Left forelimb (tissue), 1 donor: ENCODE results near the gene MRPL14.
A peak's percentile ranks its signal among the peaks of the same experiment; 100 is the strongest.
"Not testable (repeated sequence)": the region's sequence is repeated elsewhere in the genome, so short reads cannot be mapped to it uniquely, and the experiment has no call there.

ENCODE experiments used
- DNase-seq: peaks from one replicate; pipeline ENCODE4 v3.0.0-alpha.2; 2018; ENCODE audit warnings: low spot score

Gene MRPL14

GRCh38 chr6:44149369-44150012 is 22.2 kb upstream of the MRPL14 start:
- DNase-seq, result no peak

- DNase-seq, result no peak
Measured at GRCh38 chr6:44148306-44148705, 21.1 kb upstream of the MRPL14 start.

DNA sequence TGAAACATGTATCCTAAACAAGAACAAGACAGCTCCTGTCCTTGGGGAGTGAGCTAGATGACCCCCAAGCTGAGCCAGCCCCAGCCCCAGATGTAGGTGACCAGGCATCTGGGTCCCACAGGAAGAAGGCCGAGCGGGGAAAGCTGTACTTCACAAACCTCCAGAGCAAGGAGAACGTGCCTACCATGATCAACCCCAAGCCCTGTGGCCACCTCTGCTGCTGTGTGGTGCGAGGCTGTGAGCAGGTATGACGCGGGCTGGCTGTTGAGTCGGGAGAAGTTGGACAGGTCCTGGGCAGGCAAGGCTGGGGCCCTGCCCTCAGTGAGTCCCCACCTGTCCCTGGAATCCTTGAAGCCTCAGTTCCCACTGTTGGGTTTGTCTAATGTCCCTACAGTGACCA is 20.0 kb upstream of the MRPL14 start:
- DNase-seq, result no peak

DNA sequence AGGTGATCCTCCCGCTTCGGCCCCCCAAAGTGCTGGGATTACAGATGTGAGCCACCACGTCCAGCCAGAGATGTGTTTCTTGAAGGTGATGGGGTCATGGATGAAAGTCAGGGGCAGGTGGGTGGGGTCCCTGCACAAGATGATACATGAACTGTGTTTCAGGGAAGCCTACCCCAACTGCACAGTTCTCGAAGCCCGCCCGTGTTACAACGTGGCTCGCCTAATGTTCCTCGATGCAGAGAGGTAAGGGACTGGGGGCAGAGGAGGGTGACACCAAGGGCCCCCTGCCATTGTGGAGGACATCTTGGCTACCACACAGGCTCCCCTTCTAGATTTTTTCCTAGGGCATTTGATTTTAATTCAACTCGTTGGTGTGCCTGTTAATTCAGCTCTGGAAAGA is 19.4 kb upstream of the MRPL14 start:
- DNase-seq, result no peak

GRCh38 chr6:44145839-44146238 is 18.6 kb upstream of the MRPL14 start:
- no peak for DNase-seq

GRCh38 chr6:44144536-44144935 is 17.3 kb upstream of the MRPL14 start:
- DNase-seq, result not testable (repeated sequence)

DNA sequence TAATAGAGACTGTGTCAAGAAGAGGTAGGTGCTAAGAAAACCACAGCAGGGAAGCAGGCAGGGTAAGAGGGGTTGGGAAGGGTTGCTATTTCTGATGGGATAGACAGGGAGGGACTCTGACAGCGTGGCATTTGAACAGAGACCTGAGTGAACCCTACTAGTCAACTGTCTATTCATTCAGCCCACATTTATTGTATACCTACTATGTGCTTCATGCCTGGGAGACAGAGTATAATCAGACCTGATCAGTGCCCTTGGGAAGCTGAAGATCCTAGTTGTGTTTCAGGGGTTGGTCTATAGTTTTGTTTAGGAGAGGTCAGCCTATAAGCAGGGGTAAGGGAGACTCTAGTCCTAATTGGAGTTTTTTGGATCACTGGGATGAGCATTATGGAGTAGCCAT is 16.5 kb upstream of the MRPL14 start:
- no peak for DNase-seq

DNA sequence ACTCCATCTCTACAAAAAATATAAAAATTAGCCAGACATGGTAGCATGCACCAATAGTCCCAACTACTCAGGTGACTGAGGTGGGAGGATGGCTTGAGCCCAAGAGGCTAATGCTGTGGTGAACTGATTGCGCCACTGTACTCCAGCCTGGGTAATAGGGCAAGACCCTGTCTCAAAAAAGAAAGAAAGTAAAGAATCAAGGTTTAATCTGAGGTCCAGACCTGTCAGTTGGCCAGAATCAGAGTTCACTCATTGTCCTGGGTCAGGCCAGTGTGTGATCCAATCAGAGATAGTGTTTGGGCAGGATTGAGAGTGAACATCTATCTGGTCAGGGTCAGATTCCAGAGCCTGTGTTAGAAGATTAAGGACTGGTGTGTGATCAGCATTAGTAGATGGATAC is 15.6 kb upstream of the MRPL14 start:
- no peak for DNase-seq

DNA sequence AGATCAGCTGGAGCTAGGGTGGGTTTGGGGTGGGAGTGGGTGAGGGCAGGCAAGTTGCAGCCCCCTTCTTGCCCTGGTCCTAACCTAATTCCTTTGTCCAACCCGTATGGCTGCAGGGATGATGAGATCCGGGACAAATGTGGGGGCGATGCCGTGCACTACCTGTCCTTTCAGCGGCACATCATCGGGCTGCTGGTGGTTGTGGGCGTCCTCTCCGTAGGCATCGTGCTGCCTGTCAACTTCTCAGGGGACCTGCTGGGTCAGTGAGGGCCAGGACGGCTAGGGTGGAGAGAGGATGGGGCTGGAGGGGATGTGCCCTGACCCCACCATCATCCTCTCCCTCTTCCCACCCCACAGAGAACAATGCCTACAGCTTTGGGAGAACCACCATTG is 12.1 kb upstream of the MRPL14 start:
- DNase-seq, result no peak

GRCh38 chr6:44138717-44139350 is 11.6 kb upstream of the MRPL14 start:
- DNase-seq, result no peak

DNA sequence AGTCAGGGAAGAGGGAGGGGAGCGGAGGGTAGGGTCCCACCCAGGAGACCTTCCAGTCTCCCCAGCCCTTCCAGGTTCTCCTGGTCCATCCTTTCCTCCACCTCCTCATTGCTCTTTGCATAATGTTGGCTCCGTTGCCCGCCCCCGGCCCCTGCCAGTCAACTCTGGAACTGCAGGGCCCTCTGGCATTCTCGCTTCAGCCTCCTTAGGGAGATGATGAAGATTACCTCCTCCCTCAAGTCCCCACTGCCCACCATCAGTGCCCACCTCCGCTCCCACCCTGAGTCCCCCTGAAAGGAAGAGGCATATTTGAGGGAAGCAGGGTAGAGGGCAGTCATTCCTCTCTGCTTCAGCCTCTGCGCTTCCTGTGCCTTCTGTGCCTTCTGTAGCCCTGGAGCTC is 8.6 kb upstream of the MRPL14 start:
- no peak for DNase-seq

- no peak for DNase-seq
Measured at GRCh38 chr6:44135173-44135758, 8.0 kb upstream of the MRPL14 start.

- no peak for DNase-seq
Measured at GRCh38 chr6:44133981-44134711, 6.9 kb upstream of the MRPL14 start.

- no peak for DNase-seq
Measured at GRCh38 chr6:44133003-44133931, 6.0 kb upstream of the MRPL14 start.

- no peak for DNase-seq
Measured at GRCh38 chr6:44132476-44132875, 5.2 kb upstream of the MRPL14 start.

DNA sequence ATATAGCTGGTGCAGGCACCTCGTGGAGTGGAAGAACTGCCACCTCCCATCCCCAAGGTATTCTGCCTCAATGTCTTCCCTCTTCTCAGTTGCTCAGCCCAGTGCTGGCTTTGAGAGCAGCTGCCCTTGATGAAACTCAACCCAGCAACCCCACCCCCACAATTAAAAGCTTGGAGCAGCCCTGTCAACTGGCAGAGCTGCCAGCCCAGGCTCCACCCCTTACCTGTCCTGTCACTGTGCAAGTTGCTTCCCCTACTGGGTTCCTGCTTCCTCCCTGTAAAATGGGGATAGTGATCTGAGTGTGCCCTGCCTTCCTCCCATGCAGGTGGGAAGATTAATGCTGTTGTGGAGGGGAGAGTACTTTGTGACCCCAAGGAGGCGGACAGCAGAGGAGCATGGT is 4.6 kb upstream of the MRPL14 start:
- DNase-seq, result no peak

- no peak for DNase-seq
Measured at GRCh38 chr6:44129841-44130322, 2.6 kb upstream of the MRPL14 start.

GRCh38 chr6:44128020-44128917 is 1.0 kb upstream of the MRPL14 start:
- DNase-seq, result no peak

DNA sequence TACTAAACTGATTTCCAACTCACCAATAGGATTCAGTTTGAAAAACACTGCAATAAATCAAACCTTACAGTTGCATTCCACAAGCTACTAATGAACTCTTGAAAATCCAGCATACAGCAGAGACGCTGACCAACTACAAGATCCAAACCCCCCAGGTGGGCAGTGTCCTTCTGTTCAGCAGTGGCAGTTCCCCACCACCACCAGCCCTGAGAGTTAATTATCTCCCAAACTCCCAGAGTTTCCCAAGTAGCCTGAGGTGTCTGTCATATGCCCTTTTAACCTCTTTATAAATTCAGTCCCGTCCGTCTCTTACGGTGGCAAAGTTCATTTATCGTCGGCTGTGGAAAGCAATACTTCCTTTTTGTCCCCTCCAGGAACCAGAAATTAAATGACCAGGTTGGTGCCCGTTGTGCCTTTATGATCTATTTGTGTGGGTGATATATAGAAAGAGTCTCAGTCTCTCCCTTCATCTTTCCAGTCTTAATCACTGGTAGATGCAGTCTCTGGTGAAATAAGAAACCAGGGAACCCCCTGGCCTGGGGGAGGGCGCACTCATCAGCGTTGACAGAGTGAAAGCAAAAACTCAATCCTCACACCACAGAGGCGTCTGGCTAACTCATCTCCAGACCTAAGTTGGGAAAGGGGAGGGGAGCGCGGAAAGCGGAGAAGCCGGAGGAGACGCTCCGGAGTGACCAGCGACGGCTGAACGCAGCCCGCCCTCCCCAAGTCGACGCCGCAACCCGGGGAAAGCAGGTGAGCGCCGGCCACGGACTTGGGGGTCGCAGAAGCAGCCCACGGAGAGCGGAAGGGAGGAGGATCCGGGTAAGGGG is 717 bp downstream of the MRPL14 start:
- DNase-seq, result peak; percentile 80

- DNase-seq, result no peak
Measured at GRCh38 chr6:44123544-44123943, 3.7 kb downstream of the MRPL14 start.
